DMS153 (cell line): ENCODE data around the gene CTIF.

Experiments used
- DNase-seq: peaks from one replicate; lab custom pipeline; 2025; lab: John Stamatoyannopoulos, UW

The CTIF gene

DNA sequence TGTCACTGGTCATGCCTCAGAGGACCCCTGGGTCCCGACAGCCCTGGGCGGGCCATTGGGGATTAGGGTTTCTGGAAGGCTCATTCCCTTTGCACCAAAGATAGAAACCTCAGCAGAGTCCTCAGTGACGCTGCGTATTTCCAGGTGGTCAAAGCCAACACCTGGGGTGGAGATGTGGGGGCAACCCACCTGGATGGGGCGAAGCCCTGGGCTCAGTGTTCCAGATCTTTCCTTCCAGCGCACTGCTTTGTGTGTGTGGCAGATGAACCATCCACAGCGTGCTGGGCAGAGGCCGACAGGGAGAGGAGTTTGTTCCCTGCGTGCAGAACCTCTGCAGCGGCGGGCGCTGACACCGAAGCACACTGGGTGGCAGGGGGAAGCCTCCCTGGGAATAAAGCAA is 143.9 kb downstream of the CTIF start:
- DNase-seq: no peak

DNA sequence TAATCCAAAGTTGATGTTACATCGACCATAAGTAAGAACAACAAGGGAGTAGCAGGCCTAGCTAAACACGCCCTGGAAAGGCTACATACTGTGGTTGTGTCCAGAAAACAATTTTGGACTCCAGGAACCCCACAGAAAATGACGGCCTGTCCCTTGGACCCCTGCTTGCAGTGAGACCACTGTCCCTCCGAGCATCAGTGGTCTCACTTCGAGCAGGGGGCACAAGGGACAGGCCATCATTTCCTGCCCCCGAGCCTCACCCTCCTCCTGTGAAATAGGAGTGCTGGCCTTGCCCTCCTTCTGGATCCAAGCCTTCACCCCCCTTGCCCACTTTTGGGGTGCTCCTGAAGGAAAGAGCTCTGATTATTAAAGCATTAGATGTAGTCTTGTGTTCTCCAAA is 144.4 kb downstream of the CTIF start:
- DNase-seq: no peak

DNA sequence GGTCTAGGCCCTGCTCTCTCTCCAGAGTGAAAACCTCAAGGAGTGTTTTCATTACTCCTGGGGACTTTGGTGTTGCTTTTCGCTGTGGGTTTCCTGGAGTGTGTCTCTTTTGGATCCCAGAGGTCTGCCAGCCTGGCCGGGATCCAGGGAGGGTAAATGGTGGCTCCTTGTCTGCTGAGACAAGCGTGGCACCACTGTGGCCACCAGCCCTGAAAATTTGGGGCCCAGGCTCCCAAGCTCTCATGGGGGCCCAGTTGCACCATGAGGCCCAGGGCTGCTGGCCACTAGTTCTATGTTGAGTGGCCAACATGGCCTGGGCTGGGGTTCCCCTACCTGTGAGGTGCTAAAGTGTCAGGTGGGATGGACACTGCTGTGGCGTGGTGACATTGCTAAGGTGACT is 144.8 kb downstream of the CTIF start:
- DNase-seq: no peak

DNA sequence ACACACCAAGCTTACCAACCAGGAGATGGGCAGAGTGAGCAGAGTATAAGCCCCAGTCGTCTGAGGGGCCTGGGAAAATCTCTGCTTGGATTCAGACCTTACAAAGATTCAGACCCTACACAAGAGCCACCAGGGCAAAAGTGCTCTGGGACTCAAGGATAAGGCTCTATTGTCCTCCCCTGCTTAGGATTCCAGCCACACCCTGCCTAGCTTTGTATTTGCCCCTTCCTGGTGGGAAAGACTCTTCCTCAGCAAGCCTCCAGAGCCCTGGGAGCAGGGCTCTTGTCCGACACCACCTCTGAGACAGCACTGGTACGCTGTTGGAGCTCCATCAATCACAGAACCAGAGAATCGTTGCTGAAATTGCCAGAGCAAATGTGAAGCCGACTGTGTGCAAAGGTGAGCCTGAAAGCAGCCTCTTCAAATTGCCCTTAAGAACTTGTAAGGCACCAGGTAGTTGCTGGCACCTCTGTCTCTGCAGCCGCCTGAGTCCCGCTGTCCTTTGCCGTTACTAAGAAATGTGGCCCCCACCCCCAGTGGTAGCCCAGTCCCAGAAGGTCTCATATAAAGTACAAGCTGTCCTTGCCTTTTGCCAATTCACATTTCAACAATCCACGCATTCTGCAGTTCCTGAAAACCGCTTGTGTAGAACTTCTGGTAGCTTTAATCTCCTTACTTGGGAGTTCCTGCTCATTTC is 148.7 kb downstream of the CTIF start:
- no peak for DNase-seq

DNA sequence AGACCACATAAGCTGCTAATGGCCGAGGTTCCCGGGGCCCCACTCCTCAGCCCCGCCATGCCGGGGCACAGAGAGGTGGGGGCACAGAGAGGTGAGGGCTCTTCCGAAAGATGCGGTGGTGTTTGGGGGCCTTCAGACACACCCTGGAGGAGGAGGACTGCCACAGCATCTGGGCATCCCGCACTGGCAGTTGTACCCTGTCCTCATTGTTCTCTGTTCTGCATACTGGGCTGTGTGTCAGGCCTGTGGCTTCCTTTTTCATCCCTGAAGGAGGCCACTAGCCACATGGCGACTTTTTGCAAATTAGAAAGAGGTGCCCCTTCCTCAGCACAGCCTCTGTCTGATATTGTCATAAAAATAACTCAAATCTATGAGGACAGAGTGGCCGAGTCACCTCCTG is 150.1 kb downstream of the CTIF start:
- no peak for DNase-seq

DNA sequence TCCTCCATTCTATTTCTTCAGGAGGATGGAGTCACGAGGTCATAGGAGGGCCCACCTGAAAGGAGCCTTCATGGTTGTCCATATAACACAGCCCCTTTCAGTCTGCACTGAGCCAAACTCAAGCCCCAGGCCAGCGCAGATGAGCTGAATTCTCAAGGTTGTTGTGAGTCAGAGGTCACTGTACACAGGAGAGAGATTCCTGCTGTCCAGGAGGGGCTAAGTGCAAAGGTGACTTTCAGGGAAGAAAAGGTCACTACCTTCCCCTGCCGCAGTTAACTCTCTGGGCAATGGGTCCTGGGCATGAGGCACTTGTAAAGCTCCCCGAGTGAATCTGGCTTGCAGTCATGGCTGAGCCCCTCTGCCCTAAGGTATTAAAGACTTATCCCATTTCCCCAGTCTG is 150.7 kb downstream of the CTIF start:
- no peak for DNase-seq

DNA sequence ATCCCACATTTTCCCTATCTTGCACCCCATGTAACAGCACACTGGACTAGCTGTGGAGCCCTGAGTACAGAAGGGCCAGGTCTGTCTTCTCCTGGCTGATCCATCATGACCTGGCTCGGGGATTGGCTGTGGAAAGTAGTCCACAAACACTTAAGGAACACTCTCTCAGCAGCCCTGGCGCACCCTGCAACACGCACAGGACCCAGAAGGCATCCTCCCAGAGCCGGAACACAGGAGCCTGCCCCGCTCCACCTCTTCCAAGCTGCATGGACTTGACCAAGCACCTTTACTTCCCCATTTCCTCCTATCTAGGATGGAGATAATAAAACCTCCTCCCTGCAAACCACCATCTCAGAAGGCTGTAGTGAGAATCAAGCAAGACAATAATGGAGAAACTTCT is 151.7 kb downstream of the CTIF start:
- no peak for DNase-seq

DNA sequence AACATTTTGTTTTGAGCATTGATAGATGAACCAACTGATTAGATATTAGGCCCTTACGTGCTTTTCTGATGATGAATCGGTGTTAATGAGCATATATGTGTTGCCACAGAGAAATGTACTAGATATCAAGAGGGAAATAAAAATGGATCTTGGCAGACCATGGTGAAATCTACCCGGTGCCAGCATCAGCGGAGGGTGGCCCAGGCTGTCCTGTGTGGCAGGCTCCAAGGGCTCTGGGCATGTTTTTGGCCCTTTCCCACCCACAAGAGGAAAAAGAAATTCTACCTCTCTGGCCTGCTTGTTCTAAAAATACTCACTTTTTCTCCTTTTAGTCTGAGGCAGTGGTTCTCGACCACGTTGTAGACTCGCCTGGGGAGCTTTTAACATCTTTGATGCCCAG is 154.2 kb downstream of the CTIF start:
- DNase-seq: no peak

DNA sequence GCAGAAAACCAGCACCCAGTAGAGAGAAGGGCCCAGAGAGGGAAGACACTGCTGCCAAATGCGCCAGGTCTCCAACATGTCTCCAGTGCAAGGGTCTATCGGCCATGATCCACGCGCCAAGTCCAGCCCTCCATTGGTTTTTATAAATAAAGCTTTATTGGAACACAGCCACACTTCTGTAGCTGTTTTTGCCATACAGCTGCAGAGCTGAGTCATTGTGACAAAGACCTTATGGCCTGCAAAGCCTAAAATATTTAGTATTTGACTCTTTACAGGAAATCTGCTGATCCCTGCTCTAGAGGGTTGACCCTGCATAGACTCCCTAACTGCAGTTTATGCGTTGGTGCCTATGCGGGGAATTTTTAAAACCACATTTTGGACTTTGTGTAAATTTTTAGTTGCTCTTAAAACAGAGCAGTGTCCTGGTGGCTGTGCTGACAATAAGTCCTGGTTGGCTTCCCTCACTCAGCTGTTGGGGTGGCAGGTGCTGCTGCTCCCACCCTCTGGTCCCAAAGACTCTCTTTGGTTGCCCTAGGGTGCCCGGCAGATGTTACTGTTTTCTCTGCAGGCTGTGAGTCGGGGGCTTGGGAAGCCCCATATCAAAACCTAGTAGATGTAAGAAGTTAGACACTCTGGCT is 154.9 kb downstream of the CTIF start:
- DNase-seq: no peak

DNA sequence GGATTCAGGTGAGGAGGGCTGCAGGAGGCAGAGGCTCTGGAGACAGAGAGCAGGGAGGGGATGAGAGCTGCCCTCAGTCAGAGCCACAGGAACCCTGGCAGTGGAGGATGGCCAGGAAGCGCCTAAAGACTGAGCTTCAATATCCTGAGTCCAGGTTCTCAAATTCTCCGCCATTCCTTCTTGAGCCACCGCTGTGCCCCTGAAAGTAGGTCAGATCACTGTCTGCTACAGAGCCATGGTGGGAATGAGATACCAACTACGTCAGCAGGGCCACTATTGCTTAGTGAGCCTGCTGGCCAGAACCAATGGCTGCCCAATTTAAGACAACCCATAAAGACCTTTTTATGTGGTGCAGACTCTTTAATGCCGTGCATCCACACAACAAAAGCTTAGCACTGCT is 155.5 kb downstream of the CTIF start:
- no peak for DNase-seq

DNA sequence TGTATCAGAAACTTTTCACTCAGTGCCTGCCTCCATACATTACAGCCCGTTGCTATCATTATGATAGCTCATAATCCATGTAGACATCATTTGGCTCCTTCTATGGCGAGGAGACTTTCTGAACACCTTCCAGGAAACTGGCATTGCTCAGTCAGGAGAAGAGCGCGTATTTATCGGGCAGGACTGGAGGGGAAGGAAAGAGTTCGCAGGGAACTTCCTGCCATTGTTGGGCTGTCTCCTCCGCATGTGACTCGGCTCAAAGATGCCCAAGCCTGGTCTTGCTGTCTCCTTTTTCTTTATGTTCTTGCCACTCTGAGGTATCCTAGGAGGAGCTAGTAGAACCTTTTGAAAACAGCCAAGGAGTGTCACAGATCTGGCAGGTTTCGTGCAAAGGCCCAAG is 156.8 kb downstream of the CTIF start:
- DNase-seq: no peak

DNA sequence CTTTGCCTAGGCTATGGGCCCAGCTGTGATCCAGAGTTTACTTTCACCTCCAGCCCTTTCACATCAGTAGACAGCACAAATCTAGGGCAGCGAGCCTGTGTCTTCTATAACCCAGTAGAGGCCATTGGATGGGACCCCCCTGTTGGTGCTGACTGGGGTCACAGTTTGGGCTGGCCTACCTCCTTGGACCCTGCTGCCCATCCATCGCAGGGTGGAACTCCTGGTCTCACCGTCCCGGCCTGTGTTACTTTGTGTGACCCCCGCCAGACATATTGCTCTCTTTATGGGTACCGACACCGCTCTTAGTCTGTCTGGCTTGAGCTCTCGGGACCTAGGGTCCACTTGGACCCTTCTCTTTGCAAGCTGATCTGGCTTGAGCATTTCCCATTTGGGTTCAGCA is 157.4 kb downstream of the CTIF start:
- DNase-seq: no peak

DNA sequence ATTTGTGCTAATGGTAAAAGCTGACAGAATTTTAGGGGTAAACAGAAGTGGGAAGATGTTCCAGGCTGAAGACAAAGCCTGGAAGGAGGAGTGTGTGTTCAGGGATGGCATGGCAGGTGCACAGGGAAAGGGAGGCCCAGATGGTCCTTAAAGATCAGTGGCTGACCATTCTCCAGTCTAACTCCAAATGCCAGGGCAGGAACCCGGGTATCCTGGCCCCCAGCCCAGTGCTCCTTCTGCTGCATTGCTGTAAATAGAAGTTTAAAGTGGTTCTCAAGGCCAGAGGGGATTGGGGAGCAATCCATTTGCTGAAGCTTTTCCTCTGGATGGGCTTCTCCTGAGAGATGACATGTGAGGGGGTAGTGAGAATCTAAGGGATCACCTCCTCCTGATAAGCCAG is 158.6 kb downstream of the CTIF start:
- DNase-seq: no peak

DNA sequence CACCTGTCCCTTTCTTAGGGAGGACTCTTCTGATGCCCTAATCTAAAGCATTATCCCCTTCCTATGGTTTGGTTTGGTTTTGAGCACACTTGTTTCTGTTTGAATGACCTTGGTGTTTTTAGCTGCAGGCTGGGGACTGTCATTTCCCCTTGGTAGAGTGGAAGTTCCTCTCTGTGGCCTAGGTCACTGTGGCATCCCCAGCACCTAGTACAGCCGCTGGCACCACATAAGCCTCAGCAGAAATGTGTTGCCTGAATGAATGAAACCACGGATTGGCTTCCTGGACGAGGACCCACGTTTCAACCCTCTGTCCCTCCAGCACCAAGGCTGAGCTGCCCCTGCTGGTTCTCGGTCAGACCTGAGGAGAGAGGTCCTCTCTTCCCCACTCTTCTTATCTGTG is 159.9 kb downstream of the CTIF start:
- DNase-seq: no peak

DNA sequence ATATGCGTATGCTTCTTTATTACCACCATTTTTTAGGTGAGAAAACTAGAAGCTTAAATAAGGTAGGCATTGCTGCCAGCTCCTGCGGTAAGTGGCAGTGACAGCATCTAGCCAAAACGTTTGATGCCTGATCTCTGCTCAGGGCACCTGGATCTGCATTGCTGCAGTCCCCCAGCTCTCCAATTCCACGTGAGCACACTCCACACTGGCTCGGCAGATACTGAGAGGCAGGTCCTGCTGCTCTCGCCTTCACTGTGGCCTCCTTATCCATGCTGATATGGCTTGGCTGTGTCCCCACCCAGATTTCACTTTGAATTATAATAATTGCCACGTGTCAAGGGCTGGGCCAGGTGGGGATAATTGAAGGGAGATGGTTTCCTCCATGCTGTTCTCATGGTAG is 160.9 kb downstream of the CTIF start:
- no peak for DNase-seq

DNA sequence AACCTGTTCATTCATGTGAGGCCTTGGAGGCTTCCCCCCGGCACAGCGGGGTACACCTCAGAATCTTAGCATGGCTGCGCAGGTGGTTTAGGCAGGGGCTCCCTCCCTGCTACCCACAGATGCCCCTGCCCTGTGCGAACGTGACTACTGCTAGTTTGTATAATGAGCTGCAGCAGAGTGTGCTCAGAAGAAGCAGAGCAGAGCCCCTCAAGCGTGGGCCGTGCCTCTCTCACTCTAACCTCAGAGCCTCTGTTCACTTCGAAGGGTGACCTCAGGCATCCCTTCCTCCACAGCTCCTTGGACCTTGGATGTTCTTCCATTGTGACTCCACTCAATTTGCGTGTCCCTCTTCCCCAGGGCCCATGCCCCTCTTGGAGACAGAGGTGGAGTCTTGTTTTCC is 161.6 kb downstream of the CTIF start:
- no peak for DNase-seq

DNA sequence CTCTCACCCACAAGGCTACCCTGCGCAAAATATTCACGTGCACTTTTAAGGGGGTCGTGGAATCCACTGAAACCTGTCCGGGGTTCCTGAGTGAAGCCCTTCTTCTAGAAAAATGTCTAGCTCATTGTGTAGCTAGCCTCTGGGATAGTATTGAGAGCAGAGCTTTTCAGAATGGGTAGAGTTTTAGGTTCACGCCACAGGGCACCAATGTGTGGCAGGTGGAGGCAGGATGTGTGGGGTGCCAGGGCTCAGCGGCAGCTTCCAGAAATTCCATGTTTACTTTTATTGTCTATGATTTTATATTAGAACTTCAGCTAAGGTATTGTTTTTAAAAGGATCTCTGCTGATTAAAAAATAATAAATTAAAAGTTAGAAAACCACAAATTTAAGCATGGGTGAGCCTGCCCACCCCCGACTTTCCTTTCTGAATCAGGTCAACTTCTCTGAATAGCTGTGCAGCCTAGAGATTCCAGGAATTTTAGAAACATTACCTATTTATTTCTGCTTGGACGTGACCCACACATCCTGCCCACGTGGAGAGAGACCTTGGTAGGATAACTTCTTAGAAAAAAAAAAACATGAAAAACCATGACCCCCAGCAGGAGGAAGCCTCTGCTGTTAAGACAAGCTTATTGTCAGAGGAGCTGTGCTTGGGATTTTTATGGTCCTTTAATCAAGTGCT is 163.7 kb downstream of the CTIF start:
- no peak for DNase-seq

DNA sequence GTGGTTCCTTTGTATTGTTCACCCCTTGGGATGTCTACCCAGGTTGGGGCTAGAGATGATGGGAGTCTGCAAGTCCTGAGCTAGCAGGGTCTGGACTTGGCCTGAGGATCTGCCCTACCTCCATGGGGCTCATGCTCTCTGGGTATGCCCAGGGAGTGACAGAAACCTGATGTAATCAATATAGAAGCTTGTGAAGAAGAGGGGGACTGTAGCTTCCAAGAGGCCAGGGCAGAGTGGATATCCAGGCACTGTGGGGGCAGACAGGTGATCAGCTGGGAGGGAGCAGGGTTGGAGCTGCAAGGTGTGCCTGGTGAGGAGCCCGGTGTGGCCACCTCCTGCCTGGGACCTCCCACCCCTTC is 164.2 kb downstream of the CTIF start:
- no peak for DNase-seq

DNA sequence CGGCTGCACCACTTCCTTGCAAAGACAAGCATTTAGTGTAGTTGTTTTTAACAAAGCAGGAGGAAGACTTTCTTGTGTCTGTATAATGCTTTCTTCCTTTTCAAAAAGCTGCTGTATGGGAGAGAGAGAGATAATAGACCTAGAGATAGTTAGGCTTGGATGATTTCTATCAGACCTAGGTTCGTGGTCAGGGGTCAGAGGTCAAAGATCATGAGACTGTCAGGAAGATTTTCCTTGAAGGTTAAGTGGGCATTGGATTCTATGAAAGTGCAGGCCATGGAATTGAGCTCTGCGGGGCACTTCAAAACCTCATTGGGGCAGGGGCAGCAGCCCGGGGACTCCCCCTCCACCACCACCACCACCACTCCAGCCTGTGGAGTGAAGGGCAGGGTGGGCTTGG is 164.6 kb downstream of the CTIF start:
- DNase-seq: no peak

DNA sequence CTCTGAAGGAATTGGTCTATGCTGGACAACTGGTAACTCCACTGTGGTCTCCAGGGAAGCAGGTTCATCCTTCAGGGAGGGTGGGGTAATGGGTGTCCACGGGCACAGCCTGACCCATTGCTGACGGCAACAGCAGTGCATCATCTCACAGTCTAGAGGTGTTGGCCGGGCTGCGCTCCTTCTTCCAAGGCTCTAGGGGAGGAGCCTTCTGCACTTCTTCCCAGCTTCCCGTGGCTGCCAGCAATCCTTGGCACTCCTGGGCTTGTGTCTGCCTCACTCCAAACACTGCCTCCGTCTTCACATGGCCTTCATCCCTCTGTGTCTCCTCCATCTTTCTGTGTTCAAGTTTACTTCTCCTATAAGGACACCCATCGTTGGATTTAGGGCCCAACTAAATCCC is 166.2 kb downstream of the CTIF start:
- no peak for DNase-seq

DNA sequence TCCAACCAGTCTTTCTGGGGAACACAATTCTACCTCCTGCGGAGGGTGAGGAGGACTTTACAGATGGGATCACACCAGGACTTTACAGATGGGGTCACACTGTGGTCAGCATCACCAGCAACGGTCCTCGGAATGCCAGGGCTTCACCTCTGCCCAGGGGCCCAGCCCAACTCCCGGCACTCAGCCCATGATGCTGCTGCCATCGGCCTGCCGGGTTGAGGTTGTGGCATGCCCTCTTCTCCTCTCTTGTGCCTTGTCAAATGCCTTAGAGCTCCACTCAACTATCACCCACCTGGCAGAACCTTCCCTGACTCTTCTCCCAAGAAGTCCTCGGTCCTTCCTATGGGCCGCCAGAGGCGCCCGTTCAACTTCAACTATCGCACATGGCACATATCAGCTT is 166.7 kb downstream of the CTIF start:
- DNase-seq: no peak

DNA sequence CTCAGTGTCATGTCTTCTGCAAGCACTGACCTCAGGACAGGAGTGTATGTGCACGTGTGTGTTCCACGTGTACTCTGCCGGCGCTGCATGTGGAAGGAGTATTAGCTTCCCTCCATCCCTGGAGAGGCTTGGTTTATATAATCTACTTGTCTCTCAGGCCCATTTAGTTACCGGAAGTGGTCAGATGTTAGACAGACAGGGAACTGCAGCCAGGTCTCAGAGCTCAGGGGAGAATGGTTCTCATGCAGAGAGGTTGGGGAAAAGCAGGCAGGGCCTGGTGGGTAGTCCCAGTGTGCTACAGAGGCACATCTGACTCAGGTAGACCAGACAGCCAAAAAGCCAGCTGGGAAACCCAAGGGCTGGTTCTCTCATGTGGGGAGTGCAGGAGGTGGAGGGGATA is 167.9 kb downstream of the CTIF start:
- DNase-seq: no peak

DNA sequence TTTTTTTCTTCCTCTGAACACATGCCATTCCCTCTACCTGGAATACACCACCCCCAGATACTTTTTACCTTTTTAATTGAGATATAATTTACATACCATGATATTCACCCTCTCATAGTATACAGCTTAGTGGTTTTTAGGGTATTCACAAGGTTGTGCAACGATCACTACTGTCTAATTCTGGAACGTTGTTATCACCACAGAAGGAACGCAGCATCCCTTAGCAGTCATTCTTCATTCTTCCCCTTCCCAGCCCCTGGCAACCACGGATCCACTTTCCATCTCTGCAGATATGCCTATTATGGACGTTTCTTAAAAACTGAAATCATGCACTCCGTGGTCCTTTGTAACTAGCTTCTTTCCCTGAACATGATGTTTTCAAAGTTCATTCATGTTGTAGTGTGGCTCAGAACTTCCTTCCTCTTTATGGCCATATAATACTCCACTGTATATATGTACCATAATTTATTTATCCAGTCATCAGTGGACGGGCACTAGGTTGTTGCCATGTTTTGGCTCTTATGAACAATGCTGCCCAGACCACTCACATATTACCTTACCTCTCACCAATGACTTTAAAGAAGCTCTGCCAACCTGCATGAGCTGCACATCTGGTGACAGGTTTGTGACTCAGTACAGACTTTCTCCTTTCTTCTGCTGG is 168.9 kb downstream of the CTIF start:
- no peak for DNase-seq
